ENCODE results near the gene SCAMP4. TPM values are rescaled to one million over a fixed set of nuclear protein-coding genes. Genes with fewer than 3 reads are reported as not detected.
A peak's percentile ranks its signal among the peaks of the same experiment; 100 is the strongest.

SCAMP4 gene
- total RNA-seq, 1 donor from 2014 or later: 26.6 TPM

DNA sequence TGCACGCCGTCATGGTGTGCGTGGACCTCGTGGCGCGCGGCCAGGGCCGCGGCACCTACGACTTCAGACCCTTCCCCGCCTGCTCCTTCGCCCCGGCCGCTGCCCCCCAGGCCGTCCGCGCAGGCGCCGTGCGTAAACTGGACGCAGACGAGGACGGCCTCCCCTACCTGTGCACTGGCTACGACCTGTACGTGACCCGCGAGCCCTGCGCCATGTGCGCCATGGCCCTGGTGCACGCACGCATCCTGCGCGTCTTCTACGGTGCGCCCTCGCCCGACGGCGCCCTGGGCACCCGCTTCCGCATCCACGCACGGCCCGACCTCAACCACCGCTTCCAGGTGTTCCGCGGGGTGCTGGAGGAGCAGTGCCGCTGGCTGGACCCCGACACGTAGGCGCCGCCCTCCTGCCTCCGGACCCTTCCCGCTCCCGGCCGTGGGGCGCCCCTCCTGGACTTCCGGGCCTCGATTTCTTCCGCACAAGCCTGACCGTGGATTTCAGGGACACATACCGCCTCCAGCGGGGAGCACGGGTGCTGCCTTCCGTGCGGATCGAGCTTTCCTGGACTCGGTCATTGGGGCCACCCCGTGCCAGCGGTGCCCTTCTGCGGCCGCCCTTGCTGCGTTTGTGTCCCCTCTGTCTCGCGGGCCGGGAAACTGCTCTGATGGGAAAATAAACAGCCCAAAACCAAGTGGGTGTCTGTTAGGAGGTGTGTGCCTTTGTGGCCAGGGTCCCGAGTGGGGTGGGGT is 7.7 kb downstream of the SCAMP4 start:
- DNase-seq (ENCODE audit: low read depth in 2 of 2): no peak

DNA sequence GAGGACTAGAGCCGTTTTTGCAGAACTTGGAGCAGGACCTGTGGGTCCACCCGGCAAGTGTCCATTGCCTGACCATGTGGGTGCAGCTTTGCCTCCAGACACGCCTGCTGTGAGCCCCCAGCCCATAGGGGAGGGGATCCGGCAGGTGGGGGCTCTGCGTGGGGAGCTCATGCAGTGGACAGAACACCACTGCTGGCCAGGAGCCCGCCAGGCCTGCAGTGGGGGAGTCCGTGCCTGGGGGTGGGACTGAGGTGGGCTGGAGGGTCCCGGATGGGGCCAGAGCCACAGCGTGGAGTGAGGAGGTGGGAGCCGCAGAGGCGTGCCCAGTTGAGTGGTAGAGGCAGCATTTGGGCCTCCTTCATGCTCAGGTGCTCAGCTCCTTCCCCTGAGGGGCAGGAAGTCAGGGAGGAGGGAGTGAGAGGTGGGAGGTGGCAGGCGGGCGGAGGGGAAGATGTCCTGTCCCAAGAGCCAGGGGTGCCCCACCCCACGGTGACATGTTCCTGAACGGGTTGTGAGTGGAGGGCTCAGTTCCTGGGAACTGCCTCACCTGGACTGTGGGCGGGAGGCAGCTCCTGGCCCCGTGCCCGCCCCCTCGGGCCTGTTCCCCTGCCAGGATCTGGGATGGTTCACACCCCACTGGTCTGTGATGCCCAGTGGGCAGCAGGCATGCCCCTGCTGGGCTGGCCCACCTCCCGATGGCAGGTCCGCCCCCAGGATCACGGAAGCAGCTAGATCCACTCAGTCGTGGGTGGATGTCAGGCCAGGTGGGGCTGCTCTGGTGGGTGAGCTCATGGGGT is 8.8 kb downstream of the SCAMP4 start:
- DNase-seq (ENCODE audit: low read depth in 2 of 2): no peak

GRCh38 chr19:1914826-1915341 is 9.7 kb downstream of the SCAMP4 start:
- DNase-seq (ENCODE audit: low read depth in 2 of 2): no peak

DNA sequence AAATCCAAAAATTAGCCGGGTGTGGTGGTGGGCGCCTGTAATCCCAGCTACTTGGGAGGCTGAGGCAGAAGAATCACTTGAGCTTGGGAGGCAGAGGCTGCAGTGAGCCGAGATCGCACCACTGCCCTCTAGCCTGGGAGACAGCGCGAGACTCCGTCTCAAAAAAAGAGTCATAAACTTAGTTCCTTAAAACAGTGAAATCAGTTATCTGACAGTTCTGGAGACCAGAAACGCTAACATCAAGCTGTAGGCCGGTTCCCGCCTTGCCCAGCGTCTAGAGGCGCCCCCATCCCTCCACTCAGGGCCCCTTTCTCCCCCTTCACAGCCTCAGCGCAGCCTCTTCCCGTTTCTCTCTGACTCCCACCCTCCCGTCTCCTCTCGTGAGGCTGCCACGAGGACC is 11.9 kb downstream of the SCAMP4 start:
- DNase-seq (ENCODE audit: low read depth in 2 of 2): no peak

DNA sequence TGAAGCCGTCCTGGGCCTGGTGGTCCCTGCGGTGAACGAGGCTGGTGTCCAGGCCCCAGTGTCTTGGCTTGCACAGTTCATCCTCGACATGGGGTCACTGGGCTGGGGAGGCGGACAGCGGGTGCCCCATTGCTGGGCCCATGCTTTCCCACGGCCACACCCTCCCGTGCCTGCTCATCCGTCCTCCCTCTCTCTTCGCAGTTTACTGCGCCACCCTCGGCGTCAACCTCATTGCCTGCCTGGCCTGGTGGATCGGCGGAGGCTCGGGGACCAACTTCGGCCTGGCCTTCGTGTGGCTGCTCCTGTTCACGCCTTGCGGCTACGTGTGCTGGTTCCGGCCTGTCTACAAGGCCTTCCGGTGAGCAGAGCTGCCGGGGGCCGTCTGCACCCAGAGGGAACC is 12.7 kb downstream of the SCAMP4 start:
- no peak for DNase-seq (ENCODE audit: low read depth in 2 of 2)

DNA sequence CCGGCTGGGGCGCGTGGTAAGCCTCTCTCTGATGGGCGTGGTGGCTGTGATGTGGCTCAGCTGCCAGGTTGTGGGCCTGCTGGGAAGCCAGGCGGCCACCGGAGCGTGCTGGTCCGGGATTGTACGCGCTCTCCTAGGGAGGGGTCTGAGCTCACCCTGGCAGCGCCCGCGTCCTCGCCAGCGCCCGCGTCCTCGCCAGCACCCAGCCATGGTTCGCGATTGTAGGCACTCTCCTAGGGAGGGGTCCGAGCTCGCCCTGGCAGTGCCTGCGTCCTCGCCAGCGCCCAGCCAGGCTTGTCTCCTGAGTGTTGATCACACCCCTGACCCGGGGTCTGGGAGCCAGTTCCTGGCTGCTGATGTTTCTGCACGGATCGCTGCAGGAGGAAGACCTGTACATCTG is 13.8 kb downstream of the SCAMP4 start:
- no peak for DNase-seq (ENCODE audit: low read depth in 2 of 2)

- DNase-seq (ENCODE audit: low read depth in 2 of 2): no peak
These were observed 15.4 kb downstream of the SCAMP4 start for GRCh38 chr19:1920644-1921043.

DNA sequence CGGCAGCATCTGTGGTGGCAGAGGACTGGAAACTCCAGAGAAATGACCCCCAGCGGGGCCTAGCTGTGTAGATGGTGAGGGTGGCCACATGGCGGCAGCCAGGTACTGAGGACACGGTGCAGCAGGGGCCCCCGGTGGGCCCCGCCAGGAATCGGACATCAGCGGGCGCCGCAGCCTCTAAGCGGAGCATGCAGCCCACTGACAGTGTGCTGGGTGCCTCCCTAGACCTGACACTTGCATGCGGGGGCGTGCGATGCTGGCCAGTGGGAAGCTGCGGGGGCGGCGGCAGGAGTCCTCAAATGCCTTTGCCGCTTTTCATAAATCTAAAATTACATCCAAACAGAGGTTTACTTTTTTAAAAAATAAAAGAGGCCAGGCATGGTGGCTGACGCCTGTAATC is 16.1 kb downstream of the SCAMP4 start:
- no peak for DNase-seq (ENCODE audit: low read depth in 2 of 2)

- DNase-seq (ENCODE audit: low read depth in 2 of 2): no peak
These were observed 16.6 kb downstream of the SCAMP4 start for GRCh38 chr19:1921825-1922224.

DNA sequence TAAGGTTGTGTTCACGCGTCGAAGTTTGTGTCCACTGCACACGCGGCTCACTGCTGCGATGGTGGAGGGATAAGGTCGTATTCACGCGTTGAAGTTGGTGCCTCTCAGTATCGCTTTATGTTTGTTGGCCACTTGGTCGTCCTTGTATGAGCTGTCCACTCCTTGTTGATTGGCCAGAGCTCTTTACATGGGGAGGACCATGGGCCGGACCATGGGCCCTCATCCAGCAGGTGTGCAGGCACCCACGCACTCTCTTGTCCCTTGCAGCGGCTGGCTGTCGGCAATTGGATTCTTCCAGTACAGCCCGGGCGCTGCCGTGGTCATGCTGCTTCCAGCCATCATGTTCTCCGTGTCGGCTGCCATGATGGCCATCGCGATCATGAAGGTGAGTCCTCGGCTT is 17.6 kb downstream of the SCAMP4 start:
- DNase-seq (ENCODE audit: low read depth in 2 of 2): no peak

- DNase-seq (ENCODE audit: low read depth in 2 of 2): no peak
These were observed 18.1 kb downstream of the SCAMP4 start for GRCh38 chr19:1923319-1923718.

- no peak for DNase-seq (ENCODE audit: low read depth in 2 of 2)
These were observed 19.2 kb downstream of the SCAMP4 start for GRCh38 chr19:1924320-1924961.

DNA sequence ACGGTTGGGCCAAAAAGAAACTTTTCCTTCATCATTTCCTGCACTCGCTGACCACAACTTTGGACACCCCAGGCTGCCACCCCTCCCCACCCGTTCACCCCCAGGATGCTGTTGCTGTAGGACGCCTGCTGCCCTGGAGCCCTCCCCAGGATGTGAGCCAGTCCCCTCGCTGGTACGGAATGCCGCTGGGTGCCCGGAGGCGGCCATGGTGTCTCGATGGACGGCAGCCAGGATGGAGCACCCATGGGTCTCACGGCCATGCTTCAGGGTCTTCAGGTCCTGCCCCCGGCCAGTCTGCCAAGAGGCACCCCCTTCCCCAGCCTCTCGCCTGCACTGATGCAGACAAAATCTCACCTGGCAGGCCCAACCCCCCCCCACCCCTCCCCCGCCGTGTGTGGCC is 20.3 kb downstream of the SCAMP4 start:
- DNase-seq (ENCODE audit: low read depth in 2 of 2): no peak

GRCh38 chr19:1929021-1929742 is 24.0 kb downstream of the SCAMP4 start:
- peak; percentile 75 to 79 for DNase-seq (ENCODE audit: low read depth in 2 of 2)

DNA sequence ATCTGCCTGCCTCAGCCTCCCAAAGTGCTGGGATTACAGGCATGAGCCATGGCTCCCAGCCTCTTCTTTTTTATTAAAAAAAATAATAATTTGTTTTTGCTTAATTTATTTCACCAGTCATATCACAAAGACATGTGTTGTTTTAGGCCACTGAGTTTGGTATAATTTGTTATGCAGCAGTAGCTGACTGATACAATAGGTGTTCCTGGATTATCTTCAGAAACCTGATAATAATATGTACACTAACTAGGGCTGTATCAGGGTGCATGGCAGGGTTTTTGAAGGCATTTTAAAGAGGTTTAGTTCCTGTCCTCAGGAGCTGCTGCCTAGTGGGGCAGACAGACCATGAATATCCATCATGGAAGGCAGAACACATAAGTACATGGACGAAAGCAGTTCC is 26.2 kb downstream of the SCAMP4 start:
- no peak for DNase-seq (ENCODE audit: low read depth in 2 of 2)

- DNase-seq (ENCODE audit: low read depth in 2 of 2): no peak
These were observed 27.2 kb downstream of the SCAMP4 start for GRCh38 chr19:1932395-1932794.

DNA sequence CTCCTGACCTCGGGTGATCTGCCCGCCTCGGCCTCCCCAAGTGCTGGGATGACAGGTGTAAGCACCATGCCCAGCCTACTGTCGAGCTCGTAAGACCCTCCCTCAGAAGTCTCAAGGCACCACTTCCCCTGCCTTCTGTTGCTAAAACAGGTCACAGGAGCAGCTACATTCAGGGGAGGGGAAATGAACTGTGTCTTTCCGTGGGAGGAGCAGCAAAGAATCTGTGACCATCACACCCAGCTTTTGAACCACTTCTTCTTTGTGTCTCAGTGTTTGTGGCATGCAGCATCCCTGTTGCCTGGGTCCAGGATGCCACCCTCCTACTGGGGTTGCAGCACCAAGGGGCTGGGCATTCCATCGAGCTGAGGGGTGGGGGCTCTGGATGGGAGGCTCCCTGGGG is 28.0 kb downstream of the SCAMP4 start:
- no peak for DNase-seq (ENCODE audit: low read depth in 2 of 2)

DNA sequence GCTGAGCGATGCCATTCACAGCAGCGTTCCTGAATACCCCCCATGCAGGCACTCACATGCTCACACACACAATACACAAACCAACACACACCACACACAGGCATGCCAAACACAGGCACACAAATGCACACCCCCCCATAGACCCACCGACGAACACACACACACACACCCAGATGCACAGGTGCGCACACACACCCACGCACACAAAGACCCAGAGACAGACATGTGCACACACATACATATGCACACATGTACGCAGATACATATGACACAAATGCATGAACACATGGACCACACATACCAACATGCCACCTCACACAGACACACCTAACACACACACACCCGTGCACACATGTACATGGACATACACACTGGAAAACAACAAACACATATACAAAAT is 28.7 kb downstream of the SCAMP4 start:
- DNase-seq (ENCODE audit: low read depth in 2 of 2): no peak

GRCh38 chr19:1935484-1936208 is 30.4 kb downstream of the SCAMP4 start:
- DNase-seq (ENCODE audit: low read depth in 2 of 2): peak; percentile 56 to 76

DNA sequence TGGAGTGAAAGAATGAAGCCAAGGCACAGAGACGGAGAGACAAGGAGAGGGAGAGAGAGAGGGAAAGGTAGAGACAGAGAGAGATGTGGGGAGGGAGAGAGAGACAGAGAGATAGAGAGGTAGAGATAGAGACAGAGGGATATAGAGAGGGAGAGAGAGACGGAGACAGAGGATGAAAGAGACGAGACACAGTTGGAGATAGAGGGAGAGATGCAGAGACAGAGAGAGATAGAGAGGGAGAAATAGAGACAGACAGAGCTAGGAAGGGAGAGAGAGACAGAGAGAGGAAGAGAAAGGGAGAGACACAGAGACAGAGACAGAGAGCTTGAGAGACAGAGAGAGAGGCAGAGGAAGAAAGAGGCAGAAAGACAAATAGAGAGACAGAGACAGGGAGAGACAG is 31.2 kb downstream of the SCAMP4 start:
- no peak for DNase-seq (ENCODE audit: low read depth in 2 of 2)

All from lung microvascular endothelial cell (primary cell).